T-helper 2 cell treated with Interferon-gamma antibody and Interleukin-4, amounts not matched to agents 5 μg/mL and 100 μg/mL, for 36 hours (primary cell): ENCODE data around the gene DUOX2.
"Not testable (repeated sequence)": the region's sequence is repeated elsewhere in the genome, so short reads cannot be mapped to it uniquely, and the experiment has no call there.

ENCODE experiments used
- DNase-seq: peaks from one replicate; pipeline ENCODE4 v3.0.0; 2021; ENCODE audit warnings: low spot score
- H3K27ac Mint-ChIP-seq: one replicate; pipeline ENCODE4 v1.8.0; 2021; ENCODE audit warnings: mild to moderate bottlenecking, mixed read lengths
- H3K27me3 Mint-ChIP-seq: one replicate; pipeline ENCODE4 v1.8.0; 2021; ENCODE audit warnings: low read depth, mixed read lengths
- H3K36me3 Mint-ChIP-seq: one replicate; pipeline ENCODE4 v1.8.0; 2021; ENCODE audit warnings: low read depth, mixed read lengths
- H3K4me1 Mint-ChIP-seq: one replicate; pipeline ENCODE4 v1.8.0; 2021; ENCODE audit warnings: low read depth, mixed read lengths
- H3K4me3 Mint-ChIP-seq: one replicate; pipeline ENCODE4 v1.8.0; 2022; ENCODE audit warnings: mild to moderate bottlenecking, moderate library complexity, mixed read lengths
- H3K9me3 Mint-ChIP-seq: one replicate; pipeline ENCODE4 v1.8.0; 2021; ENCODE audit warnings: mixed read lengths

Gene DUOX2

DNA sequence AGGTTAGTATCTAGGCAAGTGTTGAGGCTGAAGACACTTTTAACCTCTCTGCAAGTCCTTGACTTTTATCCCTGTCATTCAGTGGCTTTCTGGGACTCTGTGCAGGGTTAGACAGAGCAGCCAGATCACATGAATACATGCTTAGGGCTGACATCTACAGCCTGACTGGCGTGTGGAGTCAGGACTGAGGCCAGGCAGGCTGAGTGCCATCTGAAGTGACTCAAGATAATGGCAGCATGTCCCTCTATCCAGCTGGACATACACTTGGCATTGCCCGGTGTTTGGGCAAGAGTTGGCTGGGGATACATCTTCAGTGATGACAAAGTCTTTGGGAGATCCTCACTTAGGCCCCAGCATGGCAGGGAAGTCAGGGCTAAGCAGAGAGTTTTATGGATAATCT, 22.4 kb downstream of the DUOX2 start:
- Mint-ChIP-seq H3K4me3 (no peak overlapping the region), H3K9me3 (no peaks in the 10 kb centered on the region), H3K27me3 (peaks cover 17% of the 10 kb centered on the region), H3K4me1 (no peaks in the 10 kb centered on the region), H3K36me3 (no peaks in the 10 kb centered on the region), H3K27ac (no peak overlapping the region)
- DNase-seq = no peak

GRCh38 chr15:45091161-45091560, 22.8 kb downstream of the DUOX2 start:
- H3K27me3 Mint-ChIP-seq = peaks cover 17% of the 10 kb centered on the region
- no peaks in the 10 kb centered on the region for H3K4me1 Mint-ChIP-seq
- no peak overlapping the region for H3K4me3 Mint-ChIP-seq
- no peaks in the 10 kb centered on the region for H3K36me3 Mint-ChIP-seq
- H3K9me3 Mint-ChIP-seq = no peaks in the 10 kb centered on the region
- H3K27ac Mint-ChIP-seq = no peak overlapping the region
- no peak for DNase-seq

DNA sequence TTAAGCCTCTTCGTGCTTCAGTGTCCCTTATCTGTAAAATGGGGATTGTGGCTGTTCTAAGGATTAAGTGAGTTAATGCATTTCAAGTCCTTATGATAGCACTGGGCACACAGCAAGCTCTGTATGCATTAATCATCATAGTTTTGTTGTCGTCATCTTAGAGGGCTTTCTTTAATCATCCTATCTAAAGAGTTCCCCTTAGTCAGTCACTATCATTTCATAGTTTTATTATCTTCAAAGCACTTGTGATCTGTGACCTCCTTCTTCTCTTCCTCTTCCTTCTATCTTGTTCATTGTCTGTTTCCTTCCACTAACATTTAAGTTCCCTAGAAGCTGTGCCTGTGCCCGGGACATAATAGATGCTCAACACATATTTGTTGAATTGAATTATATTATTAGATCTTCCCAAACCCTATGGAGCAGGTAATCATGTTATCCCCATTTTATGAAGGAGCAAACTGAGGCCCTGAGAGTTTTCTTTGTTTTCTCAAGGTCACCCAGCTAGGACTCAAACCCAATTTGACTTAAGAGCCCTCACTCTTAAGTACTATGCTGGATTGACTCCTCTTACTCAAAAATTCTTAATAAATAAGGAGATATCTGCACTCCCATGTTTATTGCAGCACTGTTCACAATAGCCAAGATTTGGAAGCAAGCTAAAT, 24.1 kb downstream of the DUOX2 start:
- H3K27ac Mint-ChIP-seq = no peak overlapping the region
- no peak overlapping the region for H3K4me3 Mint-ChIP-seq
- no peaks in the 10 kb centered on the region for H3K9me3 Mint-ChIP-seq
- no peaks in the 10 kb centered on the region for H3K4me1 Mint-ChIP-seq
- no peak for DNase-seq
- peaks cover 21% of the 10 kb centered on the region for H3K27me3 Mint-ChIP-seq
- no peaks in the 10 kb centered on the region for H3K36me3 Mint-ChIP-seq

DNA sequence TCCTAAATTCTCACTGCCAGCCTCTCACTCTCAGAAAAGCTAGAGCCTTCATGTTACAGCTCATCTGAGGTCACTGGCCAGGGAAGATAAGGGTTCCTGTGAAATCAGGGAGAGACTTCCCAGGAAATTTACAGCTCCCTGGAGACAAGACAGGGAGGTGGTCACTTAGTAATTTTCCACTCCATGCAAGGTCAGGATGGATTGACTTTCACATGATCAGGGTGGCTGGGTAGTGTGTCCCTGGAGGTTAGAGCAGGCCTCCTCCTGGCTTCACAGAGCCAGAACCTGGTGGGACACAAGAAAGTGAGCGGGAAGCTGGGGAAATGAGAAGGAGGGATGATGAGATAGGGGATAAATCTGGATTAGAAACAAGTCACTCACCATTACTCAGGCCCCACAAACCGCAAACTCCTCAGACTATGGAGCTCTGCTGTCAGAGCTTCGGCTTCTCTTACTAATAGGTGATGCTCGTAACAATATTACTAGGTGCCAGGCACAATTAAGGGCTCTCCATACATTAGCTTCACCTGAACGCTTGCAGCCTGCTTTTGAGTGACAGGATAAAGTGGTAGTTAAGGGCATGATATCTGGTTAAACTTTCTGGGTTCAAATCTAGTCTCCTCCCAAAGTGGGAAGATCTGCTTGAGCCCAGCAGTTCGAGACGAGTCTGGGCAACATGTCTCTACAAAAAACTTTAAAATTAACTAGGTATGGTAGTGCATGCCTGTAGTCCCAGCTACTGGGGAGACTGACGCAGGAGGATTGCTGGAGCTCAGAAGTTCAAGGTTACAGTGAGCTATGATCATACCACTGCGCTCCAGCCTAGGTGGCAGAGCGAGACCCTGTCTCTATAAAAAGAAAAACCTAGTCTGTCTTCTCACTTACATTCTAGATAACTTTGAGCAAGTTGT, 24.9 kb downstream of the DUOX2 start:
- Mint-ChIP-seq H3K9me3 (no peaks in the 10 kb centered on the region), H3K27ac (no peak overlapping the region), H3K4me3 (no peak overlapping the region), H3K36me3 (no peaks in the 10 kb centered on the region), H3K4me1 (no peaks in the 10 kb centered on the region), H3K27me3 (peaks cover 21% of the 10 kb centered on the region)
- no peak for DNase-seq

DNA sequence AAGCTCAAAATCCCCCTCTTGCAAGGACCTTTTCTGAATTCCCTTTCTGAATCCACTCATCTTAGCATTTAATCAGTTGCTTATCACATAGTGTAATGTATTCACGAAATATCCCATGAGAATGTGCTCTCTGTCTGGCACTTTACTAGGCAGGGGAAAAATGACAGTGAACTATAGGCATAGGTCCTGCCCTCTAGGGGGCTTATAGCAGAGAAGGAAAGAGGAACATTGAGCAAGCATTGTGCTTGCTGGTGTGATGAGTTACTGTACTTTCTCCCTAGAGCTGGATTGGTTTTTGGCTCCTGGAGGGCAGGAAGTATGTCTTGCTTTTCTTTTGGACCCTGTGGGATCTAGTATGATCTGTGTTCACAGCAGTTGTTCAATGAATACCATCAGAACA, 26.5 kb downstream of the DUOX2 start:
- peaks cover 21% of the 10 kb centered on the region for H3K27me3 Mint-ChIP-seq
- no peak for DNase-seq
- no peak overlapping the region for H3K27ac Mint-ChIP-seq
- no peaks in the 10 kb centered on the region for H3K4me1 Mint-ChIP-seq
- H3K36me3 Mint-ChIP-seq = no peaks in the 10 kb centered on the region
- no peak overlapping the region for H3K4me3 Mint-ChIP-seq
- H3K9me3 Mint-ChIP-seq = no peaks in the 10 kb centered on the region

- DNase-seq = no peak
- Mint-ChIP-seq H3K9me3 (no peaks in the 10 kb centered on the region), H3K27me3 (peaks cover 9% of the 10 kb centered on the region), H3K27ac (no peak overlapping the region), H3K4me1 (no peaks in the 10 kb centered on the region), H3K4me3 (no peak overlapping the region), H3K36me3 (no peaks in the 10 kb centered on the region)
Measured at GRCh38 chr15:45084163-45084562, 29.8 kb downstream of the DUOX2 start.

- DNase-seq = no peak
- Mint-ChIP-seq H3K9me3 (no peaks in the 10 kb centered on the region), H3K36me3 (no peaks in the 10 kb centered on the region), H3K27ac (no peak overlapping the region), H3K27me3 (peaks cover 7% of the 10 kb centered on the region), H3K4me1 (no peaks in the 10 kb centered on the region), H3K4me3 (no peak overlapping the region)
Measured at GRCh38 chr15:45083223-45083622, 30.7 kb downstream of the DUOX2 start.

DNA sequence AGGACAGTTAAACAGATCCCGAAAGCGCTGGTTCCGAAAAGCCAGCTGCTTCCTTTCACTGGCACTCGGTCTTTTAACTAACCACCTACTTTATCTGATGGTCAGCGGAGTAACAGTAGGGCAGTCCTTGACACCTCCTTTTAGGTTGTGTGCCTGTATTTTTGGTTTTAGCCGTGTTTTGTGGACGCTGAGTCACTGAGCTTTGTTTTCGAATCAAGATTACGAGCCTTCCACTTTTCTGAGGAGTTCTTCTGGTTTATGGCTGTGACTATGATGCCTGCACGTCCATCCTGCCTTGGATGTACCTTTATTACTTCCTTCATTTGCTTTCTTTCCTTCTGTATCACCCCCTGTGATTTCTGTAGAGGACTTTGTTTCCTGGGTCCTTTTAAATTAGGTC, 31.6 kb downstream of the DUOX2 start:
- not testable (repeated sequence) for H3K4me3 Mint-ChIP-seq, H3K27ac Mint-ChIP-seq, DNase-seq, H3K36me3 Mint-ChIP-seq, H3K9me3 Mint-ChIP-seq, H3K27me3 Mint-ChIP-seq, H3K4me1 Mint-ChIP-seq

GRCh38 chr15:45080593-45080992, 33.4 kb downstream of the DUOX2 start:
- H3K27me3 Mint-ChIP-seq, H3K9me3 Mint-ChIP-seq, DNase-seq, H3K4me3 Mint-ChIP-seq, H3K27ac Mint-ChIP-seq, H3K36me3 Mint-ChIP-seq, H3K4me1 Mint-ChIP-seq: not testable (repeated sequence)

DNA sequence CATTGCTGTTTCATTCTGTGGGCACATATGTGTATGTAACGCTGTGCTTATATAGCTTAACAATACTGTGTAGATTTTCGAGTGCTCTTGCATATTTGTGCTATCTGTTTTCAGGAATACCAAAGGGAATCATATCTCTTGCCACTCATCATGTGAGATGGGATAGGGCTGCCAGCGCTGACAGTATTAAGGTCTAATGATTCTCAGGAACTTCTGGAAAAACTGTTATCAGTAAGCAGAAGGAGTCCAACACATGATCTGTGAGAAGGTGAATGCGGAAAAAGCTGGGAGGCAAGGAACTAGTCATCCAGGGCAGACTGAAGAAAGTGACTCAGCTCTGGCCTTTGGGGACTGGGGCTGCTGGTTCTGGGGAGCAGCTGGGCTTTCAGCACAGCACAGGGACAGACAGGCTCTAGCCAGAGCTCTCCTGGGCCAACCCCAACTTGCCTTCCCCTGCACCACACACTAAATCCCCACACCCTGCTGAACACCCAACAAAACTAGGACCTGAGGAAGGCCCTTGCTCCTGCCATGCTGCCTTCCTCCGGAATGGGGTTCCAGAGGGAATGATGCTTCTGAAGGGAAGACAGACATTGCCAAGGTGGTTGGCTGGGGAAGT, 34.2 kb downstream of the DUOX2 start:
- DNase-seq, H3K9me3 Mint-ChIP-seq, H3K27me3 Mint-ChIP-seq, H3K36me3 Mint-ChIP-seq, H3K4me3 Mint-ChIP-seq, H3K4me1 Mint-ChIP-seq, H3K27ac Mint-ChIP-seq: not testable (repeated sequence)

DNA sequence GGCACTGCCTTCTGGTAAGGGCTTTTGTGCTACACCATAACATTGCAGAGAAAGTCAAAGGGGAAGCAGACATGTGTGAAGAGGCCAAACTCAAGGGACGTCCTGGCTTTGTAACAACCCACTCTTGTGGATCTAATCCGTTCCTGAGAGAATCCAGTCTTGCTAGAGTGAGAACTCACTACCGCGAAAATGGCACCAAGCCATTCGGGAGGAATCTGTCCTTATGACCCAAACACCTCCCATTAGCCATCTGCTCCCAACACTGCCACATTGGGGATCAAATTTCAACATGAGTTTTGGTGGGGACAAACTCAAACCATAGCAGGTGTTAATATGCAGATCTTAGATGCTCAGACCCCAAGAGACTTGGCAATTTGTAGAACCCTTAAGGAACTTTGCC, 34.8 kb downstream of the DUOX2 start:
- H3K4me3 Mint-ChIP-seq, H3K9me3 Mint-ChIP-seq, H3K27ac Mint-ChIP-seq, H3K27me3 Mint-ChIP-seq, H3K4me1 Mint-ChIP-seq, DNase-seq, H3K36me3 Mint-ChIP-seq: not testable (repeated sequence)

DNA sequence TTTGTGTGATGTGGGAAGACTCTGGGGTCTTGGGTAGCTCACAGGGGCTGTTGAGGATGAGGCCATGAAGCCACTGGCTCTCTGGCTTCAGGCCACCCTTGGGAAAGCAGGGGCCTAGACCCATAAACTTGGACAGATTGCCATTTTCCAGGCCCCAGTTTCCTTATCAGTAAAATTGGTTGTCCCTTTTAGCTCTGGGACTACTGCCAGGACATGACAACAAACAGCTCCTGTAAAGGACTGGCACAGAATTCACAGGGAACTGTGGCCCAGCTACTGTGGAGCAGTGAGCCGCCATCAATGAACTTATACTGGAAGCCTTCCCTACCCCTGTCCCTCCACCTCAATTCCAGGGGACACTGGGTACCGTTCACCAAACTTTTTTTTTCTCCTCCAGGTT, 36.6 kb downstream of the DUOX2 start:
- H3K36me3 Mint-ChIP-seq, H3K27ac Mint-ChIP-seq, H3K4me1 Mint-ChIP-seq, DNase-seq, H3K9me3 Mint-ChIP-seq, H3K4me3 Mint-ChIP-seq, H3K27me3 Mint-ChIP-seq: not testable (repeated sequence)

DNA sequence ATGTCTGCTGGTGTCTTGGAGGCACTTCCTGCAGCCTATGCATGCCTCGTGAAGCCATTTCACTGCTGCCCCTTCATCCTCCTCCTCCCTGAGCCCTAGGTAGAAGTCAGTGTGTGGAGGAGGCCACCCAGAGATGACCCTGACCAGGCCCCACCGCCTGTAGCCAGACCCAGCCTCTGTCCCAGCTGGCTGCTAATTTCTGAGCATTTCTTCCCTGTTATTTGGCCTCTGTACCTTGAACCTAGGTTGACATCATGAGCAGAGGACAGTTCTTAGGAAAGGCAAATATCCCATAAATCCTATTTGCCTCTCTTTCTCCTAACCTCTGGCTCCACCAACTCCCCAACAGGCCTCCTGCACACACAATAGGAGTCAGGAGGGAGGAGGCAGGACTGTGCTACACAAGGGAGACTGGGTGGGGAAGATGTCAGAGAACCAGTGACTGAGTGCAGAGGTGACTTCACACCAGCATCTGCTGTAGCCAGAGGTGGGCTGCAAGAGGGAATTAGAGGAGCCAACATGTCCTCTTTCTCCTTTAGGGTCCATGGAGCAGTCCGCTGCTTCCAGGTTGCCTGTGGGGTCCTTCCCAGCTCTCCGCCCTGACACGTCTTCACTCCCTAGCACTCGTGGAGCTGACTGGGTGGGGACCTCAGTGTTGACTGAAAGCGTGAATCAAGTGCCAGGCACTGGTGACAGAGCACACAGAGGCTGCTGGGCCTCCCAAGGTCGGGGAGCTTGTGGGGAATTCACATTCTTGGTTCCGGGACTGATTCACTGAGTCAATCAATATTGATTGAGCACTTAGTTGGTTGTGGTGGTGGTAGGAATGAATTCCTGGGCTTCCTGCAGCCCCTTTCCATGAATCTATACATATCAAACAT, 38.3 kb downstream of the DUOX2 start:
- DNase-seq, H3K4me3 Mint-ChIP-seq, H3K27ac Mint-ChIP-seq, H3K27me3 Mint-ChIP-seq, H3K4me1 Mint-ChIP-seq, H3K9me3 Mint-ChIP-seq, H3K36me3 Mint-ChIP-seq: not testable (repeated sequence)

DNA sequence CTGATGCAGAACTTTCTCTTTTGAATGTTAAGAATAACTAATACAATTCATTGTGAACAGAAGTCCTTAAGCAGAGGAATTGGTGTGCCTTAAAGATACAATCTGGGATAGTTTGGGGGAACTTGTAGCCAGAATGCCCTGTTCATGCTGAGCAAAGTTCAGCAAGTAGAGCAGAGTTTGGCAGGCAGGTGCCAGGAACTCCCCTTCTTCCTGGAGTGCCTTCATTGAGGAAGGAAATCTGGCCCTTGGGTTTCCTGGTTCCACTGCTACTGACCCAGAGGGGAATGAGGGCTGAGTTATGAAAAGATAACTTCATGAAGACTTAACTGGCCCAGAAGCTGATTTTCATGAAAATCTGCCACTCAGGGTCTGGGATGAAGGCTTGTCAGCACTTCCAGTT, 40.4 kb downstream of the DUOX2 start:
- H3K4me1 Mint-ChIP-seq, H3K27me3 Mint-ChIP-seq, H3K36me3 Mint-ChIP-seq, H3K9me3 Mint-ChIP-seq, H3K4me3 Mint-ChIP-seq, DNase-seq, H3K27ac Mint-ChIP-seq: not testable (repeated sequence)
